GM21423 (cell line): ENCODE data around the gene TRIP4.
"Not testable (repeated sequence)": the region's sequence is repeated elsewhere in the genome, so short reads cannot be mapped to it uniquely, and the experiment has no call there.

ENCODE experiments used
- ATAC-seq: cut with Tn5 transposase; IDR thresholded peaks from one replicate; pipeline ENCODE4 v1.9.1; 2021; ENCODE audit warnings: mild to moderate bottlenecking, moderate library complexity; ENCODE audit not compliant: unreplicated experiment

TRIP4 gene

GRCh38 chr15:64380130-64380870, 7.3 kb upstream of the TRIP4 start:
- not testable (repeated sequence) for ATAC-seq

GRCh38 chr15:64381000-64381751, 6.5 kb upstream of the TRIP4 start, which contains the start of gene PCLAF:
Gene PCLAF, minus strand, starts transcription at chr15:64381441. Its CDS starts 70 bp downstream, at chr15:64381371.
- peak; percentile 97 for ATAC-seq

GRCh38 chr15:64383760-64384159, 3.9 kb upstream of the TRIP4 start:
- no peak for ATAC-seq

GRCh38 chr15:64386291-64386690, 1.3 kb upstream of the TRIP4 start:
- no peak for ATAC-seq

GRCh38 chr15:64389036-64389435, 1.4 kb downstream of the TRIP4 start:
- no peak for ATAC-seq

- ATAC-seq: not testable (repeated sequence)
Observed at GRCh38 chr15:64392471-64392870, 4.8 kb downstream of the TRIP4 start.

GRCh38 chr15:64396789-64397188, 9.2 kb downstream of the TRIP4 start:
- no peak for ATAC-seq

GRCh38 chr15:64398575-64398974, 10.9 kb downstream of the TRIP4 start:
- ATAC-seq: no peak

GRCh38 chr15:64400583-64400982, 12.9 kb downstream of the TRIP4 start:
- no peak for ATAC-seq

GRCh38 chr15:64412216-64412615, 24.6 kb downstream of the TRIP4 start:
- no peak for ATAC-seq

- no peak for ATAC-seq
Observed at GRCh38 chr15:64422697-64423096, 35.1 kb downstream of the TRIP4 start.

- no peak for ATAC-seq
Observed at GRCh38 chr15:64423970-64424369, 36.3 kb downstream of the TRIP4 start.

GRCh38 chr15:64425221-64425620, 37.6 kb downstream of the TRIP4 start:
- ATAC-seq: no peak

- ATAC-seq: no peak
Observed at GRCh38 chr15:64426845-64427465, 39.3 kb downstream of the TRIP4 start.

- no peak for ATAC-seq
Observed at GRCh38 chr15:64429448-64429847, 41.8 kb downstream of the TRIP4 start.

GRCh38 chr15:64430000-64430735, 42.5 kb downstream of the TRIP4 start:
- peak; percentile 57 for ATAC-seq

- no peak for ATAC-seq
Observed at GRCh38 chr15:64437982-64438381, 50.3 kb downstream of the TRIP4 start.

- no peak for ATAC-seq
Observed at GRCh38 chr15:64438653-64439447, 51.2 kb downstream of the TRIP4 start.

- ATAC-seq: no peak
Observed at GRCh38 chr15:64441852-64442251, 54.2 kb downstream of the TRIP4 start.

- ATAC-seq: no peak
Observed at GRCh38 chr15:64443016-64443415, 55.4 kb downstream of the TRIP4 start.
